GM12878 (cell line): ENCODE data around the gene TRMT44. TPM values are rescaled to one million over a fixed set of nuclear protein-coding genes. Genes with fewer than 3 reads are reported as not detected.

Source experiments
- ATAC-seq: fragments of 200-7000 bp; cut with Tn5 transposase; 3 replicates; pipeline ENCODE4 v1.9.1; 2020; ENCODE audit warnings: mild to moderate bottlenecking, moderate library complexity
- BruUV-seq: library from RNA; stranded (reverse); fragments of 400-500 nt; replicated peaks from 2 replicates; lab custom pipeline; 2021; lab: Mats Ljungman, UMichigan
- CTCF ChIA-PET: fragments of 300-600 bp; sonication (Branson Sonifier 250); formaldehyde crosslinking; extraction: SDS; loops from one replicate; lab custom pipeline; 2021; ENCODE audit warnings: inconsistent platforms; lab: Yijun Ruan, JAX
- POLR2A ChIA-PET: fragments of 350-600 bp; formaldehyde crosslinking; extraction: SDS; loops from one replicate; lab custom pipeline; 2021; ENCODE audit warnings: inconsistent platforms; lab: Charles Lee
- RAD21 ChIA-PET: fragments of 300-600 bp; sonication (Branson Sonifier 250); formaldehyde crosslinking; loops from one replicate; lab custom pipeline; 2023; ENCODE audit warnings: antibody characterized with exemption; ENCODE audit not compliant: unreplicated experiment; lab: Charles Lee
- SMC1A ChIA-PET: fragments of 300-600 bp; sonication (Branson Sonifier 250); formaldehyde crosslinking; loops from one replicate; lab custom pipeline; 2023; ENCODE audit not compliant: unreplicated experiment, uncharacterized antibody; lab: Charles Lee
- DNase-seq: peaks from one replicate; pipeline ENCODE4 v3.0.0-alpha.2; 2011; ENCODE audit warnings: low read depth, low spot score
- FAIRE-seq: peaks from 3 replicates; lab custom pipeline; 2011; peaks lifted over from hg19 to GRCh38; lab: Jason Lieb, UNC
- H2AFZ ChIP-seq: 2 replicates; pipeline ENCODE4 v1.6.0; 2011; ENCODE audit warnings: low read depth, low read length, control low read depth; ENCODE audit not compliant: control insufficient read depth
- H3K27ac ChIP-seq: 2 replicates; pipeline ENCODE4 v1.5.1; 2011; ENCODE audit warnings: control low read depth; ENCODE audit not compliant: control insufficient read depth, insufficient read depth
- H3K27me3 ChIP-seq, 2 experiments: replicated peaks in 1 of 2; 2 replicates each; pipeline versions ENCODE4 v1.6.0 to v1.6.1; 2011; ENCODE audit warnings: low read length in 1 of 2; ENCODE audit not compliant: control insufficient read depth in 2 of 2, insufficient read depth in 2 of 2
- H3K36me3 ChIP-seq, 2 experiments: 2 replicates each; pipeline ENCODE4 v1.5.1; 2011; ENCODE audit warnings: low read length in 1 of 2; ENCODE audit not compliant: control insufficient read depth in 2 of 2, insufficient read depth in 2 of 2
- H3K4me1 ChIP-seq: 2 replicates; pipeline ENCODE4 v1.6.1; 2011; ENCODE audit warnings: mild to moderate bottlenecking, low read length, moderate library complexity, mixed read lengths; ENCODE audit not compliant: control insufficient read depth, insufficient read depth
- H3K4me2 ChIP-seq: 2 replicates; pipeline ENCODE4 v1.6.0; 2011; ENCODE audit warnings: control low read depth; ENCODE audit not compliant: control insufficient read depth, insufficient read depth
- H3K4me3 ChIP-seq: fragments of 200-600 bp; sonication (generic); 2 replicates; pipeline ENCODE4 v1.5.1; 2016
- H3K79me2 ChIP-seq: 2 replicates; pipeline ENCODE4 v1.6.0; 2011; ENCODE audit warnings: low read length; ENCODE audit not compliant: control insufficient read depth, insufficient read depth
- H3K9ac ChIP-seq: 2 replicates; pipeline ENCODE4 v1.8.0; 2011; ENCODE audit warnings: low read length, control low read depth, mixed read lengths; ENCODE audit not compliant: control insufficient read depth, insufficient read depth
- H3K9me3 ChIP-seq: replicated peaks from 3 replicates; pipeline ENCODE4 v1.5.1; 2011; ENCODE audit warnings: mild to moderate bottlenecking, low read length; ENCODE audit not compliant: control insufficient read depth, insufficient read depth
- H4K20me1 ChIP-seq: 2 replicates; pipeline ENCODE4 v1.6.0; 2011; ENCODE audit not compliant: control insufficient read depth, insufficient read depth
- ATF7 ChIP-seq: fragments of 450-650 bp; IDR thresholded peaks from 2 replicates; pipeline ENCODE4 v1.6.1; 2016; ENCODE audit warnings: low read depth, mild to moderate bottlenecking
- E2F8 ChIP-seq: fragments of 450-650 bp; IDR thresholded peaks from 2 replicates; pipeline ENCODE4 v1.6.1; 2018; ENCODE audit warnings: mild to moderate bottlenecking, low read depth, moderate library complexity; ENCODE audit not compliant: partially characterized antibody
- HDGF ChIP-seq: fragments of 450-650 bp; IDR thresholded peaks from 2 replicates; pipeline ENCODE4 v1.6.1; 2016; ENCODE audit warnings: antibody characterized with exemption
- MLLT1 ChIP-seq: fragments of 450-650 bp; IDR thresholded peaks from 2 replicates; pipeline ENCODE4 v1.6.1; 2016; ENCODE audit warnings: mild to moderate bottlenecking
- PAX8 ChIP-seq: fragments of 450-650 bp; IDR thresholded peaks from 2 replicates; pipeline ENCODE4 v1.6.1; 2017; ENCODE audit warnings: mild to moderate bottlenecking, moderate library complexity
- PBX3 ChIP-seq: IDR thresholded peaks from 2 replicates; pipeline ENCODE4 v1.6.1; 2011; ENCODE audit warnings: mild to moderate bottlenecking, low read depth, low read length, moderate library complexity; ENCODE audit not compliant: insufficient replicate concordance
- REST ChIP-seq: IDR thresholded peaks from 2 replicates; pipeline ENCODE4 v1.6.1; 2012; ENCODE audit warnings: mild to moderate bottlenecking, low read depth, low read length
- TARDBP ChIP-seq: IDR thresholded peaks from 2 replicates; pipeline ENCODE4 v1.6.1; 2016; ENCODE audit warnings: borderline replicate concordance
- ZBTB40 ChIP-seq: fragments of 450-650 bp; IDR thresholded peaks from 2 replicates; pipeline ENCODE4 v1.6.1; 2016; ENCODE audit warnings: mild to moderate bottlenecking, moderate library complexity, borderline replicate concordance
- ZNF24 ChIP-seq: fragments of 450-650 bp; IDR thresholded peaks from 2 replicates; pipeline ENCODE4 v1.6.1; 2017; ENCODE audit warnings: antibody characterized with exemption, mild to moderate bottlenecking
- WGBS: methylation state at CpG from one replicate; pipeline ENCODE4 v1.1.6; 2016; ENCODE audit warnings: low lambda C conversion rate; ENCODE audit not compliant: insufficient replicate concordance, insufficient coverage; ENCODE audit errors: missing lambda C conversion rate; 5-methylcytosine and 5-hydroxymethylcytosine counted together
- in situ Hi-C: fragments of 300-500 bp; cut with MboI; formaldehyde crosslinking; loops from 9 replicates; pipeline ENCODE4 v1.14.3; 2018; ENCODE audit warnings: mixed read lengths
- intact Hi-C: fragments of 100-400 bp; cut with micrococcal nuclease; formaldehyde crosslinking; loops from one replicate; pipeline ENCODE4 v1.14.2; 2022; ENCODE audit not compliant: unreplicated experiment
- polyA plus RNA-seq, 11 experiments: library from polyadenylated mRNA; depleted of rRNA in 4 of 11; unstranded in 6 of 11; stranded (reverse) in 5 of 11; fragments of >200 nt; fragmentation: Nextera tagmentation in 4 of 11; fragmentation: Illumina TruSeq in 1 of 11; extraction: Ambion mirVana in 4 of 11; extraction: Trizol in 1 of 11; gene quantifications; 1 replicate in 1 of 11; 2 replicates in 10 of 11; pipeline versions ENCODE4 v1.2.1 to v1.2.3, GENCODE V29; 2011 to 2016; ENCODE audit warnings: inconsistent platforms in 2 of 11, missing spikeins in 2 of 11, low read depth in 1 of 11
- total RNA-seq, 4 experiments: library from RNA; depleted of rRNA in 3 of 4; stranded (reverse); fragments of >200 nt in 3 of 4; fragmentation: Illumina TruSeq in 1 of 4; extraction: Trizol in 1 of 4; gene quantifications; 2 replicates each; pipeline versions ENCODE4 v1.2.1 to v1.2.3, GENCODE V29; 2013 to 2021

The TRMT44 gene
- total and polyA plus RNA-seq, 10 of the 15 experiments (the other 5 are each of a cell fraction or from before 2014, with no cell fraction given), result 1.3 to 18.5 (median 10.1) TPM

- in situ Hi-C loops, result no loop called here
- ATAC-seq, result no peak
- no TSS peak for BruUV-seq
- Histone ChIP-seq H3K27ac (no peak overlapping the region), H3K9ac (no peak overlapping the region), H4K20me1 (no peaks in the 10 kb centered on the region), H3K4me1 (no peaks in the 10 kb centered on the region), H3K9me3 (no peaks in the 10 kb centered on the region; the same call in 2 of the 3 replicates), H3K36me3 (no peaks in the 10 kb centered on the region), H3K4me3 (no peak overlapping the region), H2AFZ (no peak overlapping the region), H3K27me3 (no peaks in the 10 kb centered on the region), H3K4me2 (no peak overlapping the region), H3K79me2 (no peaks in the 10 kb centered on the region)
- intact Hi-C loops, result no loop called here
- ChIA-PET RAD21 (no interaction called here), CTCF (no interaction called here), POLR2A (no interaction called here), SMC1A (no interaction called here)
- no peak for FAIRE-seq
- WGBS, result 38% methylated on average over 6 of the region's 6 CpGs
- no peak for DNase-seq
- TF ChIP-seq ZNF24 (no peak), TARDBP (no peak), REST (no peak), MLLT1 (no peak), PAX8 (no peak), HDGF (no peak), PBX3 (no peak), ATF7 (no peak), E2F8 (no peak), ZBTB40 (no peak)
Observed at GRCh38 chr4:8502371-8502770, 61.8 kb downstream of the TRMT44 start.
